Stimulated activated memory B cell treated with anti-CD40 and anti-IgM and Interleukin-4, amounts not matched to agents 10 μg/mL and 1 μg/mL and 100 μg/mL, for 72 hours (primary cell): ENCODE results near the gene RBMX.
"Not testable (repeated sequence)": the region's sequence is repeated elsewhere in the genome, so short reads cannot be mapped to it uniquely, and the experiment has no call there.

Experiments used
- ATAC-seq: fragments of 150-1000 bp; cut with Tn5 transposase; 2 replicates; pipeline ENCODE4 v1.10.0; 2021
- H3K27ac Mint-ChIP-seq: one replicate; pipeline ENCODE4 v1.8.0; 2022; ENCODE audit warnings: mild to moderate bottlenecking, mixed read lengths
- H3K27me3 Mint-ChIP-seq: one replicate; pipeline ENCODE4 v1.8.0; 2022; ENCODE audit warnings: mixed read lengths
- H3K36me3 Mint-ChIP-seq: one replicate; pipeline ENCODE4 v1.8.0; 2022; ENCODE audit warnings: mixed read lengths
- H3K4me1 Mint-ChIP-seq: one replicate; pipeline ENCODE4 v1.8.0; 2022; ENCODE audit warnings: mixed read lengths
- H3K4me3 Mint-ChIP-seq: one replicate; pipeline ENCODE4 v1.8.0; 2022; ENCODE audit warnings: mild to moderate bottlenecking, moderate library complexity, mixed read lengths
- H3K9me3 Mint-ChIP-seq: one replicate; pipeline ENCODE4 v1.8.0; 2022; ENCODE audit warnings: mixed read lengths

RBMX gene

DNA sequence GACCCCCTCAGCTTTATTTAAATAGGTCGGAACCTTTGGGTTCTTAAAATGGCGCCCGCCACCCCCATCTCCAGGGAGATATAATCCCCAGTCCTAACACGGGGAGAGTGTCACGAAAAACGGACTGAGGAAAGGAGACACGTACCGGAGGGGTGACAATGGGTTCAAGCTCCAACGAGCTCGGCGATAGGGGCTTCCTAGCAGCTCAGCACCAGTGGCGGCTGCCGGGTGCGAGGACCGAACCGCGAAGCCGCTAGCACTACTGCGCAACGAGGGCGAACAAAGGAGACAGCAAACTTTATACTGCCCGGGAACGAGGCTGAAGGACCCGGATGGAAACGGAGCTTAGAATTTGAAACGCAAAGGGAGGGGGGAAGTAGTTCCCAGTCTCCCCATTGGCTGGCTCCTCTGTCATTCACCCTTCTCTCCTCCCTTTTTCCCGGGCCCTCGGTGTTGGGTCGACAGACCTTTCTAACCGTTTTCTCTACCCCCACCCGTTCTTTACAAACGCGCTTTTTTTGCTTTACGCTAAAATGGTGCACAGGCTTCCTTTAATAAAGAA is at the start of gene RBMX:
TSS of gene RBMX (minus strand) at position 274 of the 562 bp plus-strand sequence. CDS start 1,298 bp downstream, outside the sequence.
- Mint-ChIP-seq H3K9me3 (no peaks in the 10 kb centered on the region), H3K27ac (peak within 1 kb of the TSS; percentile 99), H3K4me1 (no peaks in the 10 kb centered on the region), H3K4me3 (peak within 1 kb of the TSS; percentile 94), H3K36me3 (peaks cover 16% of the 10 kb centered on the region), H3K27me3 (no peaks in the 10 kb centered on the region)
- peak; percentile 98 for ATAC-seq

DNA sequence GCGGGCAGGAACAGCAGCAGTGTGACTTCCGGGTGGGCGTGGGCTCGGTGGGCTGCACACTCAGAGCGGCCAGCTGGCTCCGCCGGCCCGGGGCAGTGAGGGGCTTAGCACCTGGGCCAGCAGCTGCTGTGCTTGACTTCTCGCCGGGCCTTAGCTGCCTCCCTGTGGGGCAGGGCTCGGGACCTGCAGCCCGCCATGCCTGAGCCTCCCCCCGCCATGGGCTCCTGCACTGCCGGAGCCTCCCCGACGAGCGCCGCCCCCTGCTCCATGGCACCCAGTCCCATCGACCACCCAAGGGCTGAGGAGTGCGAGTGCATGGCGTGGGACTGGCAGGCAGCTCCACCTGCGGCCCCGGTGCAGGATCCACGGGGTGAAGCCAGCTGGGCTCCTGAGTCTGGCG is 40.9 kb upstream of the RBMX start:
- H3K9me3 Mint-ChIP-seq, H3K27ac Mint-ChIP-seq, H3K4me1 Mint-ChIP-seq, H3K4me3 Mint-ChIP-seq, H3K27me3 Mint-ChIP-seq, ATAC-seq: not testable (repeated sequence)
- H3K36me3 Mint-ChIP-seq: peaks cover 12% of the 10 kb centered on the region

- Mint-ChIP-seq H3K4me3 (no peak overlapping the region), H3K9me3 (peaks cover 4% of the 10 kb centered on the region), H3K36me3 (peaks cover 12% of the 10 kb centered on the region), H3K27me3 (no peaks in the 10 kb centered on the region), H3K4me1 (no peaks in the 10 kb centered on the region), H3K27ac (no peak overlapping the region)
- no peak for ATAC-seq
Observed at GRCh38 chrX:136920001-136920400, 39.5 kb upstream of the RBMX start.

GRCh38 chrX:136916827-136917226 is 36.3 kb upstream of the RBMX start:
- Mint-ChIP-seq H3K27ac (no peak overlapping the region), H3K36me3 (peaks cover 6% of the 10 kb centered on the region), H3K4me1 (no peaks in the 10 kb centered on the region), H3K27me3 (no peaks in the 10 kb centered on the region), H3K9me3 (peaks cover 4% of the 10 kb centered on the region), H3K4me3 (no peak overlapping the region)
- no peak for ATAC-seq

- H3K36me3 Mint-ChIP-seq, H3K9me3 Mint-ChIP-seq, ATAC-seq, H3K27ac Mint-ChIP-seq, H3K27me3 Mint-ChIP-seq, H3K4me3 Mint-ChIP-seq: not testable (repeated sequence)
- peaks cover 17% of the 10 kb centered on the region for H3K4me1 Mint-ChIP-seq
Observed at GRCh38 chrX:136911661-136912060, 31.1 kb upstream of the RBMX start.

- H3K4me3 Mint-ChIP-seq: no peak overlapping the region
- no peaks in the 10 kb centered on the region for H3K9me3 Mint-ChIP-seq
- no peaks in the 10 kb centered on the region for H3K27me3 Mint-ChIP-seq
- H3K27ac Mint-ChIP-seq: no peak overlapping the region
- H3K4me1 Mint-ChIP-seq: peaks cover 17% of the 10 kb centered on the region
- H3K36me3 Mint-ChIP-seq: no peaks in the 10 kb centered on the region
- ATAC-seq: no peak
Observed at GRCh38 chrX:136911253-136911652, 30.7 kb upstream of the RBMX start.

- H3K27ac Mint-ChIP-seq: peak overlapping the region; percentile 71
- no peaks in the 10 kb centered on the region for H3K27me3 Mint-ChIP-seq
- ATAC-seq: no peak
- H3K9me3 Mint-ChIP-seq: no peaks in the 10 kb centered on the region
- H3K4me3 Mint-ChIP-seq: peak overlapping the region; percentile 94
- H3K4me1 Mint-ChIP-seq: peaks cover 17% of the 10 kb centered on the region
- no peaks in the 10 kb centered on the region for H3K36me3 Mint-ChIP-seq
Observed at GRCh38 chrX:136910565-136911035, 30.1 kb upstream of the RBMX start.

- H3K4me3 Mint-ChIP-seq: peak overlapping the region; percentile 94
- no peaks in the 10 kb centered on the region for H3K9me3 Mint-ChIP-seq
- no peaks in the 10 kb centered on the region for H3K27me3 Mint-ChIP-seq
- peaks cover 17% of the 10 kb centered on the region for H3K4me1 Mint-ChIP-seq
- H3K27ac Mint-ChIP-seq: peak overlapping the region; percentile 71
- H3K36me3 Mint-ChIP-seq: no peaks in the 10 kb centered on the region
- ATAC-seq: peak; percentile 84
Observed at GRCh38 chrX:136909706-136910564, 29.4 kb upstream of the RBMX start.

- Mint-ChIP-seq H3K27me3 (no peaks in the 10 kb centered on the region), H3K36me3 (no peaks in the 10 kb centered on the region), H3K27ac (peak overlapping the region; percentile 71), H3K9me3 (no peaks in the 10 kb centered on the region), H3K4me1 (peaks cover 17% of the 10 kb centered on the region), H3K4me3 (peak overlapping the region; percentile 94)
- ATAC-seq: peak; percentile 88
Observed at GRCh38 chrX:136909119-136909705, 28.7 kb upstream of the RBMX start.

GRCh38 chrX:136907621-136908020 is 27.1 kb upstream of the RBMX start:
- no peaks in the 10 kb centered on the region for H3K9me3 Mint-ChIP-seq
- H3K27me3 Mint-ChIP-seq: no peaks in the 10 kb centered on the region
- H3K27ac Mint-ChIP-seq: no peak overlapping the region
- H3K36me3 Mint-ChIP-seq: no peaks in the 10 kb centered on the region
- H3K4me3 Mint-ChIP-seq: no peak overlapping the region
- H3K4me1 Mint-ChIP-seq: peaks cover 17% of the 10 kb centered on the region
- no peak for ATAC-seq

DNA sequence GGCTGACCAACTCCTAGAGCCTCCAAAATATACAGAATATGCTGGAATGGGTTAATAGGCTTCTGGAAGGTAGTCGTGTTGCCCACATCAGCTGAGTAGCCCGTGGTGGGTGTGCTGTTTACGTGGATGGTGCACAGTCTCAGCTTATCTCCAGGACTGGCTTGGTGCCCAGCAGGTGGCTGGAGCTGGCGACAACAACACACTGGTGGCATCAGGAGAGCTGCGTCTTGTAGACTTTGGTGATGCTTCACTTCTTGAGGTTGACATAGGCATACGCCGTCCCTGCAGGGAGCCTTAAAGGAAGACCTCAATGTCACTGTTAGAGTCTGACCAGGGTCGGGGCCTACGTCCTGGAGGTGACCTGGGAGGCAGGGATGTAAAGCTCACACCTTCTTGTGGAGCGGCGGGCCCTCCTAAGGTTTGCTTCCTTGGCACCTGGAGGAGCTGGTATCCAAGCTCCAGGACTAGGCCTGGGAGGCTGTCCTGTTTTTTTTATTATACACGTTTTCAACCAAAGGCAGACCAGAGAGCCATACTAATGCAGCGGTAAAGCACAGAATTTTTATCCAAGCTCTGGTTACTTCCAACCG is 26.5 kb upstream of the RBMX start:
- Mint-ChIP-seq H3K4me3 (no peak overlapping the region), H3K27me3 (no peaks in the 10 kb centered on the region), H3K4me1 (peaks cover 17% of the 10 kb centered on the region), H3K27ac (no peak overlapping the region), H3K36me3 (no peaks in the 10 kb centered on the region), H3K9me3 (no peaks in the 10 kb centered on the region)
- ATAC-seq: no peak

GRCh38 chrX:136904067-136904466 is 23.5 kb upstream of the RBMX start:
- H3K9me3 Mint-ChIP-seq, H3K27me3 Mint-ChIP-seq, H3K27ac Mint-ChIP-seq, H3K4me3 Mint-ChIP-seq, H3K36me3 Mint-ChIP-seq, H3K4me1 Mint-ChIP-seq, ATAC-seq: not testable (repeated sequence)

DNA sequence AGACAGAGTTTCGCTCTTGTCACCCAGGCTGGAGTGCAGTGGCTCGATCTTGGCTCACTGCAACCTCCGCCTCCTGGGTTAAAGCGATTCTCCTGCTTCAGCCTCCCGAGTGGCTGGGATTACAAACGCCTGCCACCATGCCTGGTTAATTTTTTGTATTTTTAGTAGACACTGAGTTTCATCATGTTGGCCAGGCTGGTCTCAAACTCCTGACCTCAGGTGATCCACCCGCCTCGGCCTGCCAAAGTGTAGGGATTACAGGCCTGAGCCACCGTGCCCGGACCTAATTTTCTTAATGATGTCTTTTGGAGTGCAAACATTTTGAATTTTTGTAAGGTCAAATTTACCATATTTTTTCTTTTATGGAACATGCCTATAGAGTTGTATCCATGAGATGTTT is 19.5 kb upstream of the RBMX start:
- not testable (repeated sequence) for H3K4me1 Mint-ChIP-seq, H3K4me3 Mint-ChIP-seq, H3K9me3 Mint-ChIP-seq, ATAC-seq, H3K27me3 Mint-ChIP-seq, H3K36me3 Mint-ChIP-seq, H3K27ac Mint-ChIP-seq

GRCh38 chrX:136899221-136899620 is 18.7 kb upstream of the RBMX start:
- no peak for ATAC-seq
- H3K36me3 Mint-ChIP-seq: no peaks in the 10 kb centered on the region
- no peaks in the 10 kb centered on the region for H3K27me3 Mint-ChIP-seq
- no peaks in the 10 kb centered on the region for H3K4me1 Mint-ChIP-seq
- H3K4me3 Mint-ChIP-seq: no peak overlapping the region
- H3K27ac Mint-ChIP-seq: no peak overlapping the region
- H3K9me3 Mint-ChIP-seq: no peaks in the 10 kb centered on the region

- H3K4me1 Mint-ChIP-seq, H3K27ac Mint-ChIP-seq, ATAC-seq, H3K9me3 Mint-ChIP-seq, H3K4me3 Mint-ChIP-seq, H3K36me3 Mint-ChIP-seq, H3K27me3 Mint-ChIP-seq: not testable (repeated sequence)
Observed at GRCh38 chrX:136898752-136899151, 18.2 kb upstream of the RBMX start.
